Spleen (tissue), 11 donors: ENCODE data around the gene APOC1. TPM values are rescaled to one million over a fixed set of nuclear protein-coding genes. Genes with fewer than 3 reads are reported as not detected.

Experiments used
- DNase-seq: peaks from one replicate; pipeline ENCODE4 v3.0.0-alpha.2; 2020
- H3K27ac ChIP-seq, 8 donors: fragments of 200-600 bp; sonication (generic) in 7 of 8; 1 replicate in 4 of 8; 2 replicates in 4 of 8; pipeline versions ENCODE4 v1.5.0 to v1.8.0; 2016 to 2021; ENCODE audit warnings: inconsistent platforms in 4 of 8, mild to moderate bottlenecking in 4 of 8, moderate library complexity in 1 of 8
- H3K27me3 ChIP-seq, 7 donors: fragments of 200-600 bp; sonication (generic) in 6 of 7; replicated peaks in 1 of 7; 1 replicate in 4 of 7; 2 replicates in 3 of 7; pipeline versions ENCODE4 v1.5.0 to v1.8.0; 2016 to 2021; ENCODE audit warnings: inconsistent platforms in 3 of 7, mild to moderate bottlenecking in 1 of 7
- H3K36me3 ChIP-seq, 6 donors: fragments of 200-600 bp; sonication (generic) in 5 of 6; 1 replicate in 4 of 6; 2 replicates in 2 of 6; pipeline versions ENCODE4 v1.5.0 to v1.8.0; 2016 to 2021; ENCODE audit warnings: inconsistent platforms in 2 of 6
- H3K4me1 ChIP-seq, 6 donors: fragments of 200-600 bp; sonication (generic) in 5 of 6; 1 replicate in 3 of 6; 2 replicates in 3 of 6; pipeline versions ENCODE4 v1.5.0 to v1.8.0; 2016 to 2021; ENCODE audit warnings: inconsistent platforms in 3 of 6
- H3K4me3 ChIP-seq, 8 donors: fragments of 200-600 bp; sonication (generic) in 7 of 8; 1 replicate in 4 of 8; 2 replicates in 4 of 8; pipeline versions ENCODE4 v1.5.0 to v1.8.0; 2016 to 2021; ENCODE audit warnings: inconsistent platforms in 4 of 8, mild to moderate bottlenecking in 4 of 8, moderate library complexity in 2 of 8
- H3K9me3 ChIP-seq, 8 donors: fragments of 200-600 bp; sonication (generic) in 7 of 8; 1 replicate in 4 of 8; 2 replicates in 4 of 8; pipeline versions ENCODE4 v1.5.0 to v1.8.0; 2016 to 2021; ENCODE audit warnings: inconsistent platforms in 4 of 8
- POLR2A ChIP-seq, 3 donors: fragments of 450-650 bp; IDR thresholded peaks; one replicate each; pipeline ENCODE4 v1.5.1; 2017; ENCODE audit warnings: antibody characterized with exemption in 3 of 3, mild to moderate bottlenecking in 1 of 3
- POLR2AphosphoS5 ChIP-seq, 3 donors: sonication (generic); formaldehyde crosslinking; IDR thresholded peaks; one replicate each; pipeline ENCODE4 v1.5.1; 2017; ENCODE audit warnings: antibody characterized with exemption in 3 of 3
- WGBS, 5 donors: extraction: QIAGEN DNeasy Blood & Tissue Kit in 3 of 5; methylation state at CpG; one replicate each; pipeline versions ENCODE4 v1.1.5 to v1.1.7; 2013 to 2018; 5-methylcytosine and 5-hydroxymethylcytosine counted together
- intact Hi-C: fragments of 100-400 bp; cut with DNase I; formaldehyde crosslinking; loops from one replicate; pipeline ENCODE4 v1.15.0; 2023; ENCODE audit warnings: low total_unique reads
- polyA plus RNA-seq, 3 donors: library from polyadenylated mRNA; stranded (reverse); fragments of 200-250 nt; gene quantifications; one replicate each; pipeline ENCODE4 v1.2.1, GENCODE V29; 2013
- total RNA-seq, 7 donors: library from RNA; depleted of rRNA in 3 of 7; stranded (reverse); fragments of >200 nt in 3 of 7; fragmentation: NEBNext Ultra II Directional in 4 of 7; extraction: Animal tissue kit (Norgen Biotek cat#: 25700) in 4 of 7; gene quantifications; one replicate each; pipeline versions ENCODE4 v1.1.0 to v1.2.1, GENCODE V29; 2016 to 2021
- TF ChIP-seq, protein P1 (sequence below), 11 experiments: fragments of 200-600 bp in 7 of 11; fragments of 450-650 bp in 4 of 11; sonication (generic) in 4 of 11; IDR thresholded peaks in 8 of 11; conservative IDR thresholded peaks in 3 of 11; 1 replicate in 7 of 11; 2 replicates in 4 of 11; pipeline versions ENCODE4 v1.4.0 to v1.8.0; 2016 to 2021; ENCODE audit warnings: antibody characterized with exemption in 11 of 11, inconsistent platforms in 4 of 11, mild to moderate bottlenecking in 1 of 11
- donor health status: healthy with polysubstance abuse.
- donor health status: DM: no; HTN: no; CAD: no; lungs with moderate emphysema.
- donor health status: DM: no; HTN: no; CAD: no.
- donor health status: Bipolar disorder and iron deficiency.
- donor health status: healthy.
- donor health status: DM: no; HTN: no; CAD: no.
- donor health status: DM: yes; HTN: yes; CAD: no.

APOC1 gene
- total and polyA plus RNA-seq, 10 donors = 90.0 to 465 (median 198) TPM

DNA sequence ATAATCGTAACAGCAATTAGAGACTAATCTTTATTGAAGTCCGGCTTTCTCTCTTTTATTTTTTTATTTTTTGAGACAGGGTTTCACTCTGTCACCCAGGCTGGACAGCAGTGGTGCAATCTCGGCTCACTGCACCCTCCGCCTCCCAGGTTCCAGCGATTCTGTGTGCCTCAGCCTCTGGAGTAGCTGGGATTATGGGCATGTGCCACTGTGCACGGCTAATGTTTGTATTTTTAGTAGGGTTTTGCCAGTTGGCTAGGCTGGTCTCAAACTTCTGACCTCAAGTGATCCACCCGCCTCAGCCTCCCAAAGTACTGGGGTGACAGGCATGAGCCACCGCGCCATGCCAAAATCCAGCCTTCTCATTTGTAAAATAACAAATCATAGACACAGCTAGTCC lies 35.1 kb downstream of the APOC1 start:
- WGBS, 5 donors = 80 to 97% (median 94%) methylated on average over 7 to 9 of the region's 9 CpGs
- Histone ChIP-seq H3K4me1 (peaks cover 5 to 30% (median 21%) of the 10 kb centered on the region in 6 donors), H3K9me3 (no peaks in the 10 kb centered on the region), H3K4me3 (no peak overlapping the region), H3K27ac (no peak overlapping the region), H3K36me3 (peaks cover 0 to 19% (median 13%) of the 10 kb centered on the region in 6 donors), H3K27me3 (no peaks in the 10 kb centered on the region)
- intact Hi-C loops = no loop called here
- no peak for TF ChIP-seq POLR2AphosphoS5 (IDR thresholded peaks at IDR 0.05)
- no peak for TF ChIP-seq POLR2A (IDR thresholded peaks at IDR 0.05)
- TF ChIP-seq, protein P1, sequence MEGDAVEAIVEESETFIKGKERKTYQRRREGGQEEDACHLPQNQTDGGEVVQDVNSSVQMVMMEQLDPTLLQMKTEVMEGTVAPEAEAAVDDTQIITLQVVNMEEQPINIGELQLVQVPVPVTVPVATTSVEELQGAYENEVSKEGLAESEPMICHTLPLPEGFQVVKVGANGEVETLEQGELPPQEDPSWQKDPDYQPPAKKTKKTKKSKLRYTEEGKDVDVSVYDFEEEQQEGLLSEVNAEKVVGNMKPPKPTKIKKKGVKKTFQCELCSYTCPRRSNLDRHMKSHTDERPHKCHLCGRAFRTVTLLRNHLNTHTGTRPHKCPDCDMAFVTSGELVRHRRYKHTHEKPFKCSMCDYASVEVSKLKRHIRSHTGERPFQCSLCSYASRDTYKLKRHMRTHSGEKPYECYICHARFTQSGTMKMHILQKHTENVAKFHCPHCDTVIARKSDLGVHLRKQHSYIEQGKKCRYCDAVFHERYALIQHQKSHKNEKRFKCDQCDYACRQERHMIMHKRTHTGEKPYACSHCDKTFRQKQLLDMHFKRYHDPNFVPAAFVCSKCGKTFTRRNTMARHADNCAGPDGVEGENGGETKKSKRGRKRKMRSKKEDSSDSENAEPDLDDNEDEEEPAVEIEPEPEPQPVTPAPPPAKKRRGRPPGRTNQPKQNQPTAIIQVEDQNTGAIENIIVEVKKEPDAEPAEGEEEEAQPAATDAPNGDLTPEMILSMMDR (IDR thresholded peaks at IDR 0.05 in 8 of 11, conservative IDR thresholded peaks at IDR 0.05 in 3 of 11) = no peak
- DNase-seq = no peak

- DNase-seq = no peak
- intact Hi-C loops = loop anchor here (2.0 kb wide), 1 partner anchor 47 kb away; the partner anchor contains the start of gene APOE
- WGBS, 5 donors = 51 to 76% (median 68%) methylated on average over 11 to 13 of the region's 13 CpGs
- no peak for TF ChIP-seq POLR2AphosphoS5 (IDR thresholded peaks at IDR 0.05)
- TF ChIP-seq, protein P1 (IDR thresholded peaks at IDR 0.05 in 8 of 11, conservative IDR thresholded peaks at IDR 0.05 in 3 of 11) = peak; percentile 52 to 88 (median 81)
- Histone ChIP-seq H3K4me3 (no peak overlapping the region), H3K4me1 (peaks cover 12 to 41% (median 33%) of the 10 kb centered on the region in 6 donors), H3K36me3 (peaks cover 0 to 19% (median 13%) of the 10 kb centered on the region in 6 donors), H3K27ac (peak overlapping the region in 1 of 8 donors; percentile 37), H3K27me3 (no peaks in the 10 kb centered on the region), H3K9me3 (no peaks in the 10 kb centered on the region)
These were observed 37.1 kb downstream of the APOC1 start for GRCh38 chr19:44951179-44952159.

DNA sequence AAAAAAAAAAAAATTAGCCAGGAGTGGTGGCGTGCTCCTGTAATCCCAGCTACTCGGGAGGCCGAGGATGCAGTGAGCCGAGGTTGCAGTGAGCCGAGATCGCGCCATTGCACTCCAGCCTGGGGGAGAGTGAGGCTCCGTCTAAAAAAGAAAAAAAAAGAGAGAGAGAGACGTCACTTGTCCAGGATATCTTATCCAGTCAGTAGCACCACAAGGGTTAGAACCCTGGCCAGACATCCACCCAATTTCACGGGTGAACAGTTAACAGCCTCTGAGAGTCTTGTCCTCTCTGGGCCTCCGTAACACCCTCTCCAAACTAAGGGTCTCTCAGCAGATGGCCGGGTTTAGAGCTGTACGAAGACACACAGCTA lies 39.9 kb downstream of the APOC1 start:
- TF ChIP-seq POLR2A (IDR thresholded peaks at IDR 0.05) (no peak), POLR2AphosphoS5 (IDR thresholded peaks at IDR 0.05) (no peak)
- TF ChIP-seq, protein P1 (IDR thresholded peaks at IDR 0.05 in 8 of 11, conservative IDR thresholded peaks at IDR 0.05 in 3 of 11) = no peak
- Histone ChIP-seq H3K27ac (peak overlapping the region; percentile 85 to 98 (median 95)), H3K36me3 (peaks cover 0 to 27% (median 13%) of the 10 kb centered on the region in 6 donors), H3K27me3 (no peaks in the 10 kb centered on the region), H3K4me1 (peaks cover 30 to 69% (median 60%) of the 10 kb centered on the region in 6 donors), H3K9me3 (no peaks in the 10 kb centered on the region), H3K4me3 (peak overlapping the region; percentile 73 to 99 (median 95))
- intact Hi-C loops = no loop called here
- no peak for DNase-seq
- 29 to 40% (median 33%) methylated on average over 8 to 13 of the region's 13 CpGs for WGBS, 5 donors
